WERI-Rb-1 (cell line): ENCODE data around the gene TPGS1.

ENCODE experiments used
- DNase-seq: peaks from one replicate; pipeline ENCODE4 v3.0.0-alpha.2; 2020
- H3K27ac ChIP-seq: fragments of 250-450 bp; sonication (Bioruptor Pico); 2 replicates; pipeline ENCODE4 v1.5.1; 2020; ENCODE audit warnings: mild to moderate bottlenecking, moderate library complexity
- H3K27me3 ChIP-seq: fragments of 250-450 bp; sonication (Bioruptor Pico); 2 replicates; pipeline ENCODE4 v1.5.1; 2021; ENCODE audit warnings: mild to moderate bottlenecking, low read depth, moderate library complexity; ENCODE audit not compliant: insufficient read depth, severe bottlenecking
- H3K36me3 ChIP-seq: fragments of 250-450 bp; sonication (Bioruptor Pico); 2 replicates; pipeline ENCODE4 v1.5.1; 2020; ENCODE audit warnings: mild to moderate bottlenecking, moderate library complexity
- H3K4me3 ChIP-seq: 2 replicates; pipeline ENCODE4 v1.5.1; 2011; ENCODE audit warnings: low read depth, mild to moderate bottlenecking, control low read depth, low read length
- H3K9me3 ChIP-seq: fragments of 250-450 bp; sonication (Bioruptor Pico); 2 replicates; pipeline ENCODE4 v1.5.1; 2021; ENCODE audit warnings: mild to moderate bottlenecking, moderate library complexity; ENCODE audit not compliant: severe bottlenecking
- TF ChIP-seq, protein P1 (sequence below): IDR thresholded peaks from 2 replicates; pipeline ENCODE4 v1.5.1; 2011; ENCODE audit warnings: low read depth, mild to moderate bottlenecking, control low read depth, inconsistent platforms, low read length

Gene TPGS1

DNA sequence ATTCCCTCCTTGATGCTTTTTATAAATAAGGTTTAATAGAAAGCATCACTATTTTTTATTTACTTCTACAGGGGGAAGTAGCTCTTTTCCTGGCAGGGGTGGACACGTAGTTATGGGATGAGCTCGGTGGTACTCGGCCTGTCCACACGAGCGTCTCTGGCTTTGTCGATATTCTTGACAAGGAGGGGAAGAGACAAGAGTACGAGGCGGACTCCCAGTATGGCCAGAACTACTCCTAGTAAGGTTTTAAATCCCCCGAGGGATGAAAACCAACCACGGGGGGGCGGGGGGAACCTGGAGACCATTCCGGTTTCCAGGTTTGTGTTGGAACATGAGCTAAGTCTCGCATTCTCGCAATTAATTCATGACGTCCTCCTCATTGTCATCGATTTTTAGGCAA, 59.5 kb downstream of the TPGS1 start:
- Histone ChIP-seq H3K27me3 (no peaks in the 10 kb centered on the region), H3K36me3 (peaks cover 10% of the 10 kb centered on the region), H3K27ac (no peak overlapping the region), H3K9me3 (peaks cover 5% of the 10 kb centered on the region), H3K4me3 (no peak overlapping the region)
- no peak for DNase-seq
- TF ChIP-seq, protein P1, sequence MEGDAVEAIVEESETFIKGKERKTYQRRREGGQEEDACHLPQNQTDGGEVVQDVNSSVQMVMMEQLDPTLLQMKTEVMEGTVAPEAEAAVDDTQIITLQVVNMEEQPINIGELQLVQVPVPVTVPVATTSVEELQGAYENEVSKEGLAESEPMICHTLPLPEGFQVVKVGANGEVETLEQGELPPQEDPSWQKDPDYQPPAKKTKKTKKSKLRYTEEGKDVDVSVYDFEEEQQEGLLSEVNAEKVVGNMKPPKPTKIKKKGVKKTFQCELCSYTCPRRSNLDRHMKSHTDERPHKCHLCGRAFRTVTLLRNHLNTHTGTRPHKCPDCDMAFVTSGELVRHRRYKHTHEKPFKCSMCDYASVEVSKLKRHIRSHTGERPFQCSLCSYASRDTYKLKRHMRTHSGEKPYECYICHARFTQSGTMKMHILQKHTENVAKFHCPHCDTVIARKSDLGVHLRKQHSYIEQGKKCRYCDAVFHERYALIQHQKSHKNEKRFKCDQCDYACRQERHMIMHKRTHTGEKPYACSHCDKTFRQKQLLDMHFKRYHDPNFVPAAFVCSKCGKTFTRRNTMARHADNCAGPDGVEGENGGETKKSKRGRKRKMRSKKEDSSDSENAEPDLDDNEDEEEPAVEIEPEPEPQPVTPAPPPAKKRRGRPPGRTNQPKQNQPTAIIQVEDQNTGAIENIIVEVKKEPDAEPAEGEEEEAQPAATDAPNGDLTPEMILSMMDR, result no peak

DNA sequence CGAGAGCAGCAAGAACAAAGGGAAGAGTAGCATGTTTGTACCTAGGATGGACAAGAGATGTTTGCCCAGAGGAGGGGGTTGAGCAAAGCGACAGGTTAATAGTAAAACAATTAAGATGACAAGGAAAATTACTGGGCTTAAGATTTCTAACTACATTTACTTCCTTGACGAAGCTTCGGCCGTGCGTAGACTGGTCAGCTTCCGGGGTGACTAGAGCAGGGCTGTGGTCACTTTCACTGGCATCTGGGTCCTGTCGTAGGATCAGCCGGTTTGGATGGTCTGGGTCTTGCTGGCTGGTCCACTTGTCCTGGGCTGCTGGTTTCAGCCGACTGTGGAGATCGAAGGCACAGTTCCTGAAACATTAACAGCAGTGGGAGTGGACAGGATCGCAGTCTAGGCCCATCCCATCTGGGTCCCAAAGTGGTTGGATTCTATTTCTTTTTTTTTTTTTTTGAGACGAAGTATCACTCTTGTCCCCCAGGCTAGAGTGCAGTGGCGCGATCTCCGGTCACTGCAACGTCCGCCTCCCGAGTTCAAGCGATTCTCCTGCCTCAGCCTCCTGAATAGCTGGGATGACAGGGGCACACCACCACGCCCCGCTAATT, 60.1 kb downstream of the TPGS1 start:
- no peak for DNase-seq
- H3K9me3 ChIP-seq, result peaks cover 5% of the 10 kb centered on the region
- peaks cover 10% of the 10 kb centered on the region for H3K36me3 ChIP-seq
- no peaks in the 10 kb centered on the region for H3K27me3 ChIP-seq
- no peak overlapping the region for H3K27ac ChIP-seq
- TF ChIP-seq, protein P1, result no peak
- H3K4me3 ChIP-seq, result no peak overlapping the region
